Activated T-cell treated with anti-CD3 and anti-CD28 coated beads, Interleukin-2, amount 50 U/mL, for 1 hour (primary cell): ENCODE results near the gene RND3.

Experiments used
- DNase-seq: peaks from one replicate; pipeline ENCODE4 v3.0.0-alpha.2; 2020

The RND3 gene

GRCh38 chr2:150475479-150476250 is 11.8 kb downstream of the RND3 start:
- DNase-seq, result no peak

GRCh38 chr2:150474326-150475074 is 13.0 kb downstream of the RND3 start:
- DNase-seq, result no peak

- DNase-seq, result no peak
These were observed 13.7 kb downstream of the RND3 start for GRCh38 chr2:150473767-150474166.

- no peak for DNase-seq
These were observed 15.0 kb downstream of the RND3 start for GRCh38 chr2:150472511-150472899.

GRCh38 chr2:150471813-150472510 is 15.5 kb downstream of the RND3 start:
- DNase-seq, result no peak

GRCh38 chr2:150470435-150470834 is 17.0 kb downstream of the RND3 start:
- no peak for DNase-seq

GRCh38 chr2:150469706-150470274 is 17.7 kb downstream of the RND3 start:
- no peak for DNase-seq

- DNase-seq, result no peak
These were observed 19.0 kb downstream of the RND3 start for GRCh38 chr2:150468350-150468960.

GRCh38 chr2:150467621-150467963 is 19.9 kb downstream of the RND3 start:
- DNase-seq, result no peak

- no peak for DNase-seq
These were observed 20.5 kb downstream of the RND3 start for GRCh38 chr2:150466741-150467620.

GRCh38 chr2:150465703-150466569 is 21.5 kb downstream of the RND3 start:
- no peak for DNase-seq

GRCh38 chr2:150464986-150465385 is 22.5 kb downstream of the RND3 start:
- DNase-seq, result no peak

GRCh38 chr2:150464270-150464669 is 23.2 kb downstream of the RND3 start:
- DNase-seq, result no peak

- no peak for DNase-seq
These were observed 24.7 kb downstream of the RND3 start for GRCh38 chr2:150462770-150463169.

- no peak for DNase-seq
These were observed 28.2 kb downstream of the RND3 start for GRCh38 chr2:150459281-150459680.

- DNase-seq, result no peak
These were observed 36.7 kb downstream of the RND3 start for GRCh38 chr2:150450765-150451164.

GRCh38 chr2:150449856-150450255 is 37.6 kb downstream of the RND3 start:
- no peak for DNase-seq

- no peak for DNase-seq
These were observed 42.1 kb downstream of the RND3 start for GRCh38 chr2:150445398-150445797.

GRCh38 chr2:150442484-150442883 is 45.0 kb downstream of the RND3 start:
- no peak for DNase-seq

- no peak for DNase-seq
These were observed 45.7 kb downstream of the RND3 start for GRCh38 chr2:150441784-150442183.

GRCh38 chr2:150441226-150441625 is 46.2 kb downstream of the RND3 start:
- no peak for DNase-seq
